ENCODE data around the gene BMP2.

BMP2 gene

DNA sequence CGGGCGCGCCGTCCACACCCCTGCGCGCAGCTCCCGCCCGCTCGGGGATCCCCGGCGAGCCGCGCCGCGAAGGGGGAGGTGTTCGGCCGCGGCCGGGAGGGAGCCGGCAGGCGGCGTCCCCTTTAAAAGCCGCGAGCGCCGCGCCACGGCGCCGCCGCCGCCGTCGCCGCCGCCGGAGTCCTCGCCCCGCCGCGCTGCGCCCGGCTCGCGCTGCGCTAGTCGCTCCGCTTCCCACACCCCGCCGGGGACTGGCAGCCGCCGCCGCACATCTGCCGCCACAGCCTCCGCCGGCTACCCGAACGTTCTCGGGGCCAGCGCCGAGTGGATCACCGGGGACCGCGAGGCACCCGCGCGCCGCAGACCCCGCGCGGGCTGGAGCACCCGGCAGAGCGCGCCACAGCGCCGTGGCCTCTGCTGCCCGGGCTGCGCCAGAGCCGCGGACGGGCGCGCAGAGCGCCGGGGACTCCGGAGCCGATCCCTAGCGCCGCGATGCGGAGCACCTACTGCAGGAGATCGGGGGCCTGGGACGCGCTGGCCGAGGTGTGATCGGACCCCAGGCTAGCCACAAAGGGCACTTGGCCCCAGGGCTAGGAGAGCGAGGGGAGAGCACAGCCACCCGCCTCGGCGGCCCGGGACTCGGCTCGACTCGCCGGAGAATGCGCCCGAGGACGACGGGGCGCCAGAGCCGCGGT, at the start of gene BMP2:
Gene BMP2, plus strand, starts transcription at position 151 of the 692 bp plus-strand sequence. CDS start 2,441 bp downstream, outside the sequence.
- peak; percentile 53 for DNase-seq

GRCh38 chr20:6718662-6719368, 48.7 kb upstream of the BMP2 start:
- no peak for DNase-seq

GRCh38 chr20:6719369-6719721, 48.1 kb upstream of the BMP2 start:
- DNase-seq: no peak

DNA sequence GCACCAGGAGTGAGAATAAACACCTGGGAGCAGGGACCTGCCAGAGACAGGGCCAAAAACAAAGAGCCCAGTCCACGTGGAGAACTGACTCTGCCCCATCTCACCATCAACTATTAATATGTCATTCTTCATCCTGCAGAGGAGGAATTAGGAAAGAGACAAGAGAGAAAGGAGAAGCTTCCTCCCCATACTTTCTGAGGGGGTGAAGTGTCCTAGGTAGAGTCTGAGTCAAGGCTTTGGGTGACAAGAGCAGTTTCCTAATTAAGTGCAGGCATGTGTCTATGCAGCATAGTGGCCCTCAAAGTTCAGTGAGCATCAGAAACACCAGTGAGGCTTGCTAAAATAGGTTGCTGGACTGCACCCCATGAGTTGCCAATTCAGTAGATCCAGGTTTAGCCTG, 40.7 kb upstream of the BMP2 start:
- no peak for DNase-seq

GRCh38 chr20:6730672-6731328, 36.7 kb upstream of the BMP2 start:
- DNase-seq: no peak

GRCh38 chr20:6732001-6732447, 35.5 kb upstream of the BMP2 start:
- DNase-seq: no peak

DNA sequence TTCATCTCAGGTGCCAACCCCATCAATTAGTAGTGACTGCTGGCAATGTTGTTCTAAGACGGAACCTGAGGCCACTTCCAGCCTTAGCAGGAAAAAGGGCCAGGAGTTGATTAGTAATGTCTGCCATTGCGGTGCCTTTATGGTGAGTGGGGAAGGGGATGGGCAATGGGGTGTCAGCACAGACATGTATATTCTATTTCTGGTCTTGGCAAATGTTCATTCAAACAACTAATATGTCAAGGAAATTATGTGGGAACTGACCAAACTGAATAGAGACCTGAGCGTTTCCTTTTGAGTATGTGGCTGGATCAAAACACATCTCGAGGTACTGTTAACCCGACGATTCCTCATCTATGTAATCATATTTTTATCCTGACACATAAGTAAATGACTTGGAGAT, 34.6 kb upstream of the BMP2 start:
- no peak for DNase-seq

- DNase-seq: no peak
Observed at GRCh38 chr20:6733965-6734364, 33.5 kb upstream of the BMP2 start.

- DNase-seq: no peak
Observed at GRCh38 chr20:6735942-6736845, 31.3 kb upstream of the BMP2 start.

DNA sequence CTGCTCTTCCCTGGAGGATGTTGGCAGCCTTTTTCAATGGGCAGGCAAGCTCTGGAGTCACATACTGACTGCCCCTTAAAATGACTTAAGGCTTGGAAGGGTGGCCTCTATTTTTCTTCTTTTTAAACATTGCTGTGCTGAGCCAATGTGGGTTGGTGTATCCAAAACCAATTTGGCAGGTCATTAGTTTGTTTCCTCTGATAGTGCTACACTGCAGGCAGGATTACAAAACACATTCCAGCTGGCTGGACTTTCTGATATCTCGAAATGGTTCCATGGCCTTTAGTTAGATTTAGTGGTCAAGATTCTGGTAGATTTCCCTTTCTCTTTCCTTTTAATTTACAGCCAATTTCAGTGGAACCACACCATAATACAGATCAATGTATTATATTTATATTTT, 28.1 kb upstream of the BMP2 start:
- no peak for DNase-seq

- no peak for DNase-seq
Observed at GRCh38 chr20:6740096-6740495, 27.4 kb upstream of the BMP2 start.

DNA sequence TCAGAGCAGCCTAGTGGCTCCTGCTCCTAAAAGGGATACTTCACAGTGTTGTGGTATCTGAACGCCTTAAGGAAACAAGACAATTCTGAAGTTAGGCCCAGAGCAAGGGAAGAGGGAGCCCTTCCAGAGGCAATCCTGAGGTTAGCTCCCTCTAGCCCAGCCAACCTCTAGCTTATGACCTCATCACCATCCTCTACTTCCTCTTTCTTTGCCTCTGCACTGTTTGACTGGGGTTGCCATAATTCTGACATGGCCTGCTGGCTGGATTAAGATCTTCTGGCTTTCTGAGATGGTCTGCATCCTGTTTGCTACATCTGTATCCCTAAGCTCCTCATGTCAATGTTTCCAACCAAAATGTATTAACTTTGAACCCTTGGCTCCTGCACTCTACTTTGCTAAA, 23.3 kb upstream of the BMP2 start:
- DNase-seq: no peak

- DNase-seq: no peak
Observed at GRCh38 chr20:6744805-6745204, 22.7 kb upstream of the BMP2 start.

- DNase-seq: peak; percentile 11
Observed at GRCh38 chr20:6746901-6747609, 20.4 kb upstream of the BMP2 start.

DNA sequence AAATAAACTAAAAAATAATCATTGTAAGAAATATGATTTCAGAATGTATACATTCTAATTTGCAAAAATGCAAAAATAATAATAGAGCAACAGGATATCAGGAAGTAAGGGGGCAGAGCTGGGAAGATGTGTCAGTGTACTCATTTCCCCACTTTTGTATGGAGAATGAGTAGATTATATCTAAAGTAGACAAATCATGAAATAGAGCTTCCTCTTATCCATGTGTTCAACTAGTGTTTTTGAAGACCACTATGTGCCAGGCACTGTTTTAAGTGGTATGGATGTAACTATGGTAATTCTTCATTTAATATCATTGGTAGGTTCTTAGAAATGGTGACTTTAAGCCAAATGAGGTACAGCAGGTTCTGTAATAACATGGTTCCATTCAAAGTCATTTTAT, 17.0 kb upstream of the BMP2 start:
- no peak for DNase-seq

DNA sequence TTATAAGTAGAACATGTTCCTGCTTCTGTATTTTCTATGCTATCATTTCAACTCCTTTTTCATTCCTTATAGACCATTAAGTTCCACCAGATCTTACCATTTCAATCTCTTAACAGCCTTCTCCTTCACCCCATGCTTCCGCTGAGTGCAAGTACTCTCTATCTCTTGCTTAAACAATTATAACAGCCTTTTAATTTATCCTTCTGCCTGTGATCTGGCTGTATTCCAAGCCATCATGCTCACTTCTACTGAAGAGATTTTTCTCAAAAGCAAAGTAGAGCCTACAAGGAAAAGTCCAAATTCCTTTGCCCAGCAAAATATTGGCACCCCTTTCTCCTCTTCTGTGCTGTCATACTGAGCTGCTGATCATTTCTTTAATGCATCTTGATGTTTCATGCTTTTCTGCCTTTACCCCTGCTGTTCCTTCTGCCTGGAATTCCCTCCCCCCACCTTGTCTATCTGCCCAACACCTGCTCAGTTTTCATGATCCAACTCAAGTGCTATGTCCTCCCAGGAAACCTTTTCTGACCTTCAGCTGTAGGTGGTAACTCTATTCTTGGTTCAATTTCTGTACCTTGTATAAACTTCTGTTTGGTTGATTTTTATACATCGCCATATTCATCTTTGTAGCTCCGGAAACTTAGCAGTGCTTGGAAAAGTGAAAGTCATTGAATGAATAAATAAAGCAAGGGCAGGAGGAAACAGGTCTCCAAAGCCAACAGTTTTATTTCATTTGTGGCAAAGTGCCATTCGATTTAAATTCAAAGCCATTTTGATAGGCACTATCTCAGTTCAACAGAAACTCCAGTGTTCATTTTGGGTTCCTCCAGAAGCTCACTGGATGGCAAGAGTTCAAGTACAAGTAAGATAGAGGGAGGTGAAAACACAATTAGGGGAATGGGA, 10.5 kb upstream of the BMP2 start:
- DNase-seq: no peak

GRCh38 chr20:6764619-6765018, 2.9 kb upstream of the BMP2 start:
- no peak for DNase-seq

DNA sequence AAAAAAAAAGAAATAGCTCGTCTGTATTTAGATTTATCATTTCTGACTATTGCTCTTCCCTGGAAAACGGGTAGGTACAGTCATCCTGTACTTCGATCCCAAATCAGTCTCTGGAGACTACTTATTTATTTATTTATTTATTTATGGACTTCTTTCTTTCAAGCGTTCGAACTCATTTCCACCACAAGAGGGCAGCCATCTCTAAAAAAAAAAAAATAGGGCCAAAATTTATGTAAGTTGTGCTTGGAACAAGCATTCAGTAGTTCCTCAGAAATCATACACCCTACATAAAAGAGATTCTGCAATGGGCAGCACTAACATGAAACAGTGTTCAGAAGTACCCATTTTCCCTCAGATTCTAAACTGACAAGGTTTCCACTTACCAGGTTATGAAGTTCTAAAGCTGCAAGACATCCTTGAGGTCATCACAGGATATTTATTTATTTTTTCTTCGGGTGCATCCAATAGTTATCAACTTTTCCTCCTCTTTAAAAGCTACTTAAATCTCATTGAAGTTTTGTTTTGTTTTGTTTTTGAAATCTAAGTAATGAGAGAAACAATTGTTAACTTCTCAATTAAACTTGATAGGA, 1.9 kb upstream of the BMP2 start:
- peak; percentile 66 for DNase-seq

DNA sequence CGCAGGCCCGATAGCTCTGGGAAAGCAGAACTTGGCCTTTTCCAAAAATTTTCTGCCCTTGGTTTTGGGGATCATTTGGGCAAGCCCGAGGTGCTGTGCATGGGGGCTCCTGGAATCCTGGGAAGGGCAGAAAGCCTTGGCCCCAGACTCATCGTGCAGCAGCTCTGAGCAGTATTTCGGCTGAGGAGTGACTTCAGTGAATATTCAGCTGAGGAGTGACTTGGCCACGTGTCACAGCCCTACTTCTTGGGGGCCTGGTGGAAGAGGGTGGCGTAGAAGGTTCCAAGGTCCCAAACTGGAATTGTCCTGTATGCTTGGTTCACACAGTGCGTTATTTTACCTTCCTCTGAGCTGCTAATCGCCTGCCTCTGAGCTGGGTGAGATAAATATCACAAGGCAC, 1.1 kb upstream of the BMP2 start:
- DNase-seq: no peak

DNA sequence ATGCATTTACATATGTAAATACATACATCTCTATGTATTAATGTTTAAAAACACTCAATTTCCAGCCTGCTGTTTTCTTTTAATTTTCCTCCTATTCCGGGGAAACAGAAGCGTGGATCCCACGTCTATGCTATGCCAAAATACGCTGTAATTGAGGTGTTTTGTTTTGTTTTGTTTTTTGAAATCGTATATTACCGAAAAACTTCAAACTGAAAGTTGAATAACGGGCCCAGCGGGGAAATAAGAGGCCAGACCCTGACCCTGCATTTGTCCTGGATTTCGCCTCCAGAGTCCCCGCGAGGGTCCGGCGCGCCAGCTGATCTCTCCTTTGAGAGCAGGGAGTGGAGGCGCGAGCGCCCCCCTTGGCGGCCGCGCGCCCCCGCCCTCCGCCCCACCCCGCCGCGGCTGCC, 355 bp upstream of the BMP2 start:
- DNase-seq: no peak

Data from fibroblast of skin of right biceps (primary cell).